HG02840 (cell line): ENCODE results near the gene SPTBN4.
"Not testable (repeated sequence)": the region's sequence is repeated elsewhere in the genome, so short reads cannot be mapped to it uniquely, and the experiment has no call there.

Experiments used
- ATAC-seq: cut with Tn5 transposase; IDR thresholded peaks from one replicate; pipeline ENCODE4 v1.9.1; 2021; ENCODE audit warnings: mild to moderate bottlenecking, moderate library complexity, moderate number of reproducible peaks; ENCODE audit not compliant: unreplicated experiment, low FRiP score

The SPTBN4 gene

DNA sequence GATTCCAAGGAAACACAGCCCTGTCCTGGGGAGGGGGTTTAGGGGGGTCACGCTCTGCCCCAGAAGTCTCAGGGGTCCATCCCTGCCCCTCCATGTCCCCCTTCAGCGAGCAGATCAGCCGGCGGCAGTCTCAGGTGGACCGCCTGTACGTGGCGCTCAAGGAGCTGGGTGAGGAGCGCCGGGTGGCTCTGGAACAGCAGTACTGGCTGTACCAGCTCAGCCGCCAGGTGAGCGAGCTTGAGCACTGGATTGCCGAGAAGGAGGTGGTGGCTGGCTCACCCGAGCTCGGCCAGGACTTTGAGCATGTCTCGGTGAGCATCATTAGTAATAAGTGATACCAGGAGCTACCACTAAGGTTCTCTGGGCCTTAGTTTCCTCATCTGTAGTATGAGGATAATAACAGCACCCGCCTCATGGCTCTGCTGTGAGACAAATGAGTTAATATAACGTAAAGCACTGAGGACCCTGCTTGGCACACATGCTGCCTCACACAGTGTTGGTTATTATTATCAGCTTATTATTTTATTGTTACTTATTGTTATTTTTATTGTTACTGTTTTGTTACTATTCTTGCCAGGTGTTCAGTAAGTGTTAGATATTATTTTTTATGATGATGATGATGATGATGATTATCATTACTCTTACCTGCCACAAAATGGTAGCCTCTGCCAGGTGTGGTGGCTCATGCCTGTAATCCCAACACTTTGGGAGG lies 89.3 kb downstream of the SPTBN4 start:
- no peak for ATAC-seq

DNA sequence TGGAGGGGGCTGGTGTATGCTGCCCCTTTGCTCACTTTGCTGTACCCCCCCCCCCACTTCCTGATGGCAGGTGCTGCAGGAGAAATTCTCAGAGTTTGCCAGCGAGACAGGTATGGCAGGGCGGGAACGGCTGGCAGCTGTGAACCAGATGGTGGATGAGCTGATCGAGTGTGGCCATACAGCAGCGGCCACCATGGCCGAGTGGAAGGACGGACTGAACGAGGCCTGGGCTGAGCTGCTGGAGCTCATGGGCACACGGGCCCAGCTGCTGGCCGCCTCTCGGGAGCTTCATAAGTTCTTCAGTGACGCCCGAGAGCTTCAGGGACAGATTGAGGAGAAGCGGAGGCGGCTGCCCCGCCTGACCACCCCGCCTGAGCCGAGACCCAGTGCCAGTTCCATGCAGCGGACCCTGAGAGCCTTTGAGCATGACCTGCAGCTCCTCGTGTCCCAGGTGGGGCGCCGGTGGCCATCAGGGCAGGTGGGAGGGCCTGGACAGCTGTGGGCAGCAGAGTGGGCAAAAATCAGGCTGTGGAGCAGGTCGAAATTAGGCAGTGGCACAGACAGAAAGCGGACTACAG lies 90.2 kb downstream of the SPTBN4 start:
- no peak for ATAC-seq

DNA sequence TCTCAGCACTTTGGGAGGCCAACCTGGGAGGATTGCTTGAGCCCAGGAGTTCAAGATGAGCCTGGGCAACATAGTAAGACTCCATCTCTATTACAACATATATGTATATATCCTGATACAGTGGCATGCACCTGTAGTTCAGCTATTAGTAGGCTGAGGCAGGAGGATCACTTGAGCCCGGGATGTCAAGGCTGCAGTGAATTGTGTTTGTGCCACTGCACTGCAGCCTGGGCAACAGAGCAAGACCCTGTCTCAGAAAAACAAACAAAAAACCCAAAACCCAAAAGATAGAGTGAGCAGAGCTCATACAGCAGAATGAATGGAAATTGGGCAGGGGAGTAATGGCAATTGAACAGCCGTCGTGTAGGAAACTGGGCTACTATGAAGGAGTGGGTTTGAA lies 92.6 kb downstream of the SPTBN4 start:
- ATAC-seq = no peak

DNA sequence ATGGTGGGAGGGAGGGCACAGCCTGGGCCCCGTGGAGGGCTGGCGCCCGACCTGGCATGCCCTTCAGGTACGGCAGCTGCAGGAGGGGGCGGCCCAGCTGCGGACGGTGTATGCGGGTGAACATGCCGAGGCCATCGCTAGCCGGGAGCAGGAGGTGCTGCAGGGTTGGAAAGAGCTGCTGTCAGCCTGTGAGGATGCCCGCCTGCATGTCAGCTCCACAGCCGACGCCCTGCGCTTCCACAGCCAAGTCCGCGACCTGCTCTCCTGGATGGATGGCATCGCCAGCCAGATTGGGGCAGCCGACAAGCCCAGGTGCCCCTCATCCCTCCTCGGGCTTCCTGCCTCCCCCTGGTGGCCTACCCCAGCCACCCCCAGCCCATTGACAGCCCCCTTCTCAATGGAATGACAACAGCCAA lies 93.3 kb downstream of the SPTBN4 start:
- no peak for ATAC-seq

DNA sequence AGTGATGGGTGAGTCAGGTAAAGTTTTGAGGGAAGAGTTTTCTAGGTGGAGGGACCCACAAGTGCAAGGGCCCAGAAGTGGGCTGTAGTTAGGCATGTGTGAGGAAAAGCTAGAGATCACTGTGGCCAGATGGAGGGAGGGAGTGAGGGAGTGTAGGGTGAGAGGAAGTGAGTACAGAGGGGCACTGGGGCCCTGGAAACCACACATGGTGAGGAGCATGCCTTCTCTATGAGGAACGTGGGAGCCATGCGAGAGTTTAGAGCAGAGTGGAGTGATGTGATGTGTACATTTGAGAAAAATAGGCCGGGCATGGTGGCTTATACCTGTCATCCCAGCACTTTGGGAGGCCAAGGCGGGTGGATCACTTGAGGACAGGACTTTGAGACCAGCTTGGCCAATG lies 95.1 kb downstream of the SPTBN4 start:
- ATAC-seq = no peak

DNA sequence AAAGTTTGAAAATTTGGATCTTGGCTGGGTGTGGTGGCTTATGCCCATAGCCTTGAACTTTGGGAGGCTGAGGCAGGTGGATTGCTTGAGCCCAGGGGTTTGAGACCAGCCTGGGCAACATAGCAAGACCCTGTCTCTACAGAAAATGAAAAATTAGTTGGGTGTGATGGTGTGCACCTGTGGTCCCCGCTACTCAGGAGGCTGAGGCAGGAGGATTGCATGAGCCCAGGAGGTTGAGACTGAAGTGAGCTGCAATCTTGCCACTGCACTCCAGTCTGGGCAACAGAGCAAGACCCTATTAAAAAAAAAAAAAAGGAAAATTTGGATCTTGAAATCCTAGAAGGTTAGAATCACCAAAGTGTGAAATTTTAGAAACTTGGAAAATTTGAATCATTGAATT lies 97.7 kb downstream of the SPTBN4 start:
- not testable (repeated sequence) for ATAC-seq

DNA sequence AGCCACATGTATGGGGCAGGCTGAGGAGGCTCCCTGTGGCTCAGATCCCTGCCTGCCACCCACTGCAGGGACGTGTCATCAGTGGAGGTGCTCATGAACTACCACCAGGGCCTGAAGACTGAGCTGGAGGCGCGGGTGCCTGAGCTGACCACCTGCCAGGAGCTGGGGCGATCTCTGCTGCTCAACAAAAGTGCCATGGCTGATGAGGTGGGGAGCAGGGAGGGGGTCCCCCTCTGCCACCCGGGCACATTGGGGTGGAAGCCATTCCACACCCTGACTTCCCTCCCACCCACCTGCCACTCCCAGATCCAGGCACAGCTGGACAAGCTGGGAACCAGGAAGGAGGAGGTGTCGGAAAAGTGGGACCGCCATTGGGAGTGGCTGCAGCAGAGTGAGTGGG lies 98.6 kb downstream of the SPTBN4 start:
- ATAC-seq = no peak

DNA sequence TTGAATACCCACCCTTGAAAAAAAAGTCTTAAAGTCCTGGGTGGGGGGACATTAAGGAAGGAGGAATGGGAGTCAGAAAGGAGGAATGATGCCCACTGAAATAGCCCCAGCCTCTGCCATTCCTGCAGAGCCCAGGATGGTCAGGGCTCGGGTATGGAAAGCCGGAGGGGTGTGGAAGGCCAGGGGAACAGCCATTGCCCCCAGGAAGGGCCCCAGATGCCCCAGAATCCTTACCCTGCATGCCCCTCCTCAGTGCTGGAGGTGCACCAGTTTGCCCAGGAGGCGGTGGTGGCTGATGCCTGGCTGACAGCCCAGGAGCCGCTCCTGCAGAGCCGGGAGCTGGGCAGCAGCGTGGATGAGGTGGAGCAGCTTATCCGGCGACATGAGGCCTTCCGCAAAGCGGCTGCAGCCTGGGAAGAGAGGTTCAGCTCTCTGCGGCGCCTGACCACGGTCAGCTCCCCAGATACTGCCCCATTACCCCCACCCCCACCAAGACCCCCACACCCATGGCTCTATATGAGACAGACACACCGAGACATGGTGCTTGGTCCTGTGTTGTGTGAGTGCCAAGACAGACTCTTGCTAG lies 99.2 kb downstream of the SPTBN4 start:
- ATAC-seq = no peak

DNA sequence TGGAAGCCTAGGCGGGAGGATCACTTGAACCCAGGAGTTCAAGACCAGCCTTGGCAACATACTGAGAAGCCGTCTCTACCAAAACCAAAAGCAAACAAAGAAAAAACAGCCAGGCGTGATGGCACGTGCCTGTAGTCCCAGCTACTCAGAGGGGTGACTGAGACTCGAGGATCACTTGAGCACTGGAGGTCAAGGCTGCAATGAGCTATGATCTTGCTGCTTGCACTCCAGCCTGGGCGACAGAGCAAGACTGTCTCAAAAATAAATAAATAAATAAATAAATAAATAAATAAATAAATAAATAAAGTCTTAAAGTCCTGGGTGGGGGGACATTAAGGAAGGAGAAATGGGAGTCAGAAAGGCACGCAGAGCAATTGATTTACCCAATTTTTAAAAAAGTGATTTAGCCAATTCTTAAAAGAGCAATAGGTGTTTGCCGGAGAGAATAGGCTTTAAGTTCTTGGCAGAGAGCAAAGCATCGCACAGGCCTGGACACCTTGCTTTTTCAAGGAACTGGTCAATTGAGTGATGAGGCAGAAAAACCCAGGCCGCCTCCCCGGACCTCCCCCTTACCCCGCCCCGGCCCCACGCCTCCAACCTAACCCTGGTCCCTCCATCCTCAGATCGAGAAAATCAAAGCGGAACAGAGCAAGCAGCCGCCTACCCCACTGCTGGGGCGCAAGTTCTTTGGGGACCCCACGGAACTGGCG lies 100.4 kb downstream of the SPTBN4 start:
- no peak for ATAC-seq

DNA sequence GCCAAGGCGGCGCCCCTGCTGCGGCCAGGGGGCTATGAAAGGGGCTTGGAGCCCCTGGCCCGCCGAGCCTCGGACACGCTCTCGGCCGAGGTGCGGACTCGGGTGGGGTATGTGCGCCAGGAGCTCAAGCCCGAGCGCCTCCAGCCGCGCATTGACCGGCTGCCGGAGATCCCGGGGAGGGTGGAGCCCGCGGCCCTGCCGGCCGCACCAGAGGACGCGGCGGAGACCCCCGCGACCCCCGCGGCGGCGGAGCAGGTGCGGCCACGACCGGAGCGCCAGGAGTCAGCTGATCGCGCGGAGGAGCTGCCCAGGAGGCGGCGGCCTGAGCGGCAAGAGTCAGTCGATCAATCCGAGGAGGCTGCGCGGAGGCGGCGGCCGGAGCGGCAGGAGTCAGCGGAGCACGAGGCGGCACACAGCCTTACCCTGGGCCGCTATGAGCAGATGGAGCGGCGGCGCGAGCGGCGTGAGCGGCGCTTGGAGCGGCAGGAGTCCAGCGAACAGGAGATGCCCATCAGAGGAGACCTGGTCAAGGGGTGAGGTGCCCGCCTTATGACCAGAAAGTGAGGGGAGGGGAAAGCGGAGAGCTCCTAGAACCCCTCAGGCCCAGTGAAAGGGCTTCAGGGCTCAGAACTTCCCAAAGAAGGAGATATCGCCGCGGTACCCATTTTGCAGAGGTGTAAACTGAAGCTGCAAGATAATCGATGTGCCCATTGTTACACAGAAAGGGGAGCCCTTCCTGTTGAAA lies 101.1 kb downstream of the SPTBN4 start:
- no peak for ATAC-seq

DNA sequence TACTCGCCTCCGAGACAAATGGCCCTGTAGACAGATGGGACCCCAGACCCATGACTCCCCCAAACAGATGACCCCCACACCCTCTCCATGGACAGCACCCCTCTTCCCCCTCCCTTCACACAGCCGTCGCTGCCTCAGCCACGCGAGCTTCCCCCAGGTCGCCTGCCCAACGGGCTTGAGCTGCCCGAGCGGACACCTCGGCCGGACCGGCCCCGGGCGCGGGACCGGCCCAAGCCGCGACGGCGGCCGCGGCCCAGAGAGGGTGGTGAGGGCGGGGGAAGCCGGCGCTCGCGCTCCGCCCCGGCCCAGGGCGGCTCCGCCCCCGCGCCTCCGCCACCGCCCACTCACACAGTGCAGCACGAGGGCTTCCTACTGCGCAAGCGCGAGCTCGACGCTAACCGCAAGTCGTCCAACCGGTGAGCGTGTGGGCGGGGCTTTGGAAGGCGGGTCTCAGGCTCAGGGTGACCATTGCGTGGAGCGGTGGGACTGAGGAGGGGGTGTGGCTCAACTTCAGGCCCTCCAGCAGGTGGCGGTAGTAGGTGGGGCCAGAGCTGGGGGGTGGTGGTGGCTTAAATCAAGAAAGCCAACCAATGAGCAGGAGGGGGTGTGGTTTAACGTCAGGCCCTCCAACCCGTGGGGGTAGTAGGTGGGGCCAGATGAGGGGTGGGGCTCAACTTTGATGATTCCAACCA lies 103.7 kb downstream of the SPTBN4 start:
- ATAC-seq = peak; percentile 91

DNA sequence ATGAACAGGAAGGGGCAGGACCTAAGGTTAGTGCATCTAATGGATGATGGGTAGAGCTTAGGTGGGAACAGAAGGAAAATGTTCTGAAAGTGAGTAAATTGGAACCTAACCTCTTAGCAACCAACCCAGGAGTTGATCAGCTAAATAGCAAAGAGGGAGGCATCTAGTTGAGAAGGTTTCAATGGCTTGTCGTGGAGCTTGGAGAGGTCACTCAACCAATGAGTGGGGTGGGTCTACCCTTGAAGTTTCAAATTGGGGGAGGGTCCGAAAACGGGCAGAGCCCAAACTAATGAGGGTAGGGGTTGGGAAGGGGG lies 104.2 kb downstream of the SPTBN4 start:
- ATAC-seq = no peak

DNA sequence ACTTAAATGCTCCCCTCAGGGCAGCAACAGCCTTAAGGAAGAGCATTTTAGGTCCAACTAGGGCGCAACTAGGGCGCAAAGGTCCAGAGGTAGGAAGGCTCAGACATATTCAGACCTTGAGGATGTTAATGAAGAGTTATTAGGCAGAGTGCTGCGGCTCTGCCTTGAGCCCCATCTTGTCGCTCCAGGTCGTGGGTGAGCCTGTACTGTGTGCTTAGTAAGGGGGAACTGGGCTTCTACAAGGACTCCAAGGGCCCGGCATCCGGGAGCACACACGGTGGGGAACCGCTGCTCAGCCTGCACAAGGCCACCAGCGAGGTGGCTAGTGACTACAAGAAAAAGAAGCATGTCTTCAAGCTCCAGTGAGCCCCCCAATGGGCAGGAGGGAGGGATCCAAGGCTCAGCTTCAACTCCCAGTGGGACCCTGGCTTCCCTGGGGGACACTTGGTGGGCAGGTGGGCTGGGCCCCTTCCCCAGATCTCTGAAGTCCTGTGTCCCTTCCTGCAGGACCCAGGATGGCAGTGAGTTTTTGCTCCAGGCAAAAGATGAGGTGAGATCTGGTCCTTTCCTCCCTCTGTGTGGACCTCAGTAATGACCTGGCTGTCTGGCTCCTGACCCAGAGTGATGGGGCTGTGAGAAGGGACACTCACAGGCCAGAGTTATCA lies 105.2 kb downstream of the SPTBN4 start:
- no peak for ATAC-seq

DNA sequence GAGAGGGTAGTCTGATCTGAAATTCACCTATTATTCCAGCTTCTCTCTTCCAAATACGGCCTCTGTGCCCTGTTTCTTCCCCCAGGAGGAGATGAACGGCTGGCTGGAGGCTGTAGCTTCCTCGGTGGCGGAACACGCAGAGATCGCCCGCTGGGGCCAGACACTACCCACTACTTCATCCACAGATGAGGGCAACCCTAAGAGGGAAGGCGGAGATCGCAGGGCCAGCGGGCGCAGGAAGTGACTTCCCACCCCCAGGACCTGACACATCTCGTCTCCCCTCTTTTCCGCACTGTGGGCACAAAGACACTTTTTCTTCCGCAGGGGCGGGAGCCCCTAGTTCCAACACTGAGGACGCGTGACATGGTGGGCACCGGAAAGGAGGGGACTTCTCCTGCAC lies 108.5 kb downstream of the SPTBN4 start:
- no peak for ATAC-seq

DNA sequence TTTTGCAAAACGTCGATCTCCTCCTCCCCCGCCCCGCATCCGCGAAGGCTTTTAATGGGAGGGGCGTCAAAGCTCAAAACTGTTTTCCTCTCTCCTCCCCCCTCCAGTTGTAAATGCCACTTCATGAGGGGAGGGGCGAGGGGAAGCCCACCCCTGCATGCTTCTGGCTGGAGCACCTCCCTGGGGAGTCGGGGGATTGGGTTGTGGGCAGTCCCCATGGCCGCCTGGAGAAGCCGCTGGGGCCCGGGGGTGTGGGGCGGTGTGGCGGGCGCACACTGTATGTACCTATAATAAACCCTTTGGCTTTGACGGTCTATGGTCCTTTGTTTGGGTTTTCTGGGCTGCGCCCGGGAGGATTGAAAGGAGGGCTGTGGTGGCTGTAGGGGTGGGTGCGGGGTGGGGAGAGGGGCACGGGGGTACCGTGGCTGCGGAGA lies 109.4 kb downstream of the SPTBN4 start:
- no peak for ATAC-seq

DNA sequence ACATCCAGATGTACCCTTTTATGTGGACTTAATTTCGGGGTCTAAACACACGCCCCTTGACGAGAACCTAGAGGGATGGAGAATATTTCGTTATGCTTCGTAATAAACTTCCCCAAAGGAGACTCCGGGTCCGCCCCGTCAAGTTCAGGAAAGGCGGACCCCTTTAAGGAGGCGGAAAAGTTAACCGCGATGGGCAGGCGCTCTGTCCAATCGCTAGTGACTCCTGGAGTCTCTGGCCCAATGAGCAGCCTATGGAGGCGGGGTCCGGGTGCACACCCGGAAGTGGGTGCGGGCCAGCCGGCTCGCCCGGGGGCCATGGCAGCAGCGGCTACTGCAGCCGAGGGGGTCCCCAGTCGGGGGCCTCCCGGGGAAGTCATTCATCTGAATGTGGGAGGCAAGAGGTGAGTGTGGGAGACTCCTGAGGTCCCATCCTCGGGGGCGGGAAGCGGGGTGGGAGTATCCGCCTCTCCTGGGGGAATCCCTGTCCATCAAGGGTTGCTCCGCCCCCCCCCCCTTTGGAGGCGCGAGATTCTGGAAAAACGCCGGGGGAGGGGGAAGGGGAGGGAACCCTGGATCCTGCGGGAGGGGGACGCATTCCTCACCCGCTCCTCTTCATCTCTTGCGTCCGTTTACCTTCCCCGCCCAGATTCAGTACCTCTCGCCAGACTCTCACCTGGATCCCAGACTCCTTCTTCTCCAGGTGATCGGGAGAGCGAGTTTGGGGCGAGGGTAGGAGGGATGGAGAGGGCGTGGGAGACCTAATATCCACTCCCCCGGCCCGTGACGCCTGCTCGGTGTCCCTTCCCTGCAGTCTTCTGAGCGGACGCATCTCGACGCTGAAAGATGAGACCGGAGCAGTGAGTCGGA lies 110.0 kb downstream of the SPTBN4 start, which contains the start of gene SHKBP1:
Gene SHKBP1 (plus strand): TSS at position 289 of the 867 bp plus-strand sequence. CDS start 27 bp downstream, at position 316.
- ATAC-seq = peak; percentile 96

DNA sequence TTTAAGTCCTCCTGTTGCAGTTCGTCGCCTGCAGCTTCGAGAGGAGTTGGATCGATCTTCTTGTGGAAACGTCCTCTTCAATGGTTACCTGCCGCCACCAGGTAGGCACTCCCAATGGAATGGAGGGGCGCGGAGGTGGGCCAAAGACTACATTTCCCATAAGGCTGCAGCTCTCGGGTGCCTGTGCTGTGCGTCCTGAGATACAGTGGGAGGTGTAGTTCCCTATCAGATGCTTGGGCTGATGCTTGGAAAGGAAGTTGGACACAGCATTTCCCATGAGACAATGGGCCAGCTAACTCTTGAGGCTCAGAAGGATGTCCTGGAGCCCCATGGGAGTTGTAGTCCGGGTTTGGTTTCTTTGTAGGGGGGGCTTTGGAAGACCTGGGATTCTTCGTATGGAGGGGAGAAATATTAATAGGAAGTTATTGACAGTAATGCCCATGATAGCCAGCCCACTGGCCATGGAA lies 111.7 kb downstream of the SPTBN4 start:
- ATAC-seq = no peak

DNA sequence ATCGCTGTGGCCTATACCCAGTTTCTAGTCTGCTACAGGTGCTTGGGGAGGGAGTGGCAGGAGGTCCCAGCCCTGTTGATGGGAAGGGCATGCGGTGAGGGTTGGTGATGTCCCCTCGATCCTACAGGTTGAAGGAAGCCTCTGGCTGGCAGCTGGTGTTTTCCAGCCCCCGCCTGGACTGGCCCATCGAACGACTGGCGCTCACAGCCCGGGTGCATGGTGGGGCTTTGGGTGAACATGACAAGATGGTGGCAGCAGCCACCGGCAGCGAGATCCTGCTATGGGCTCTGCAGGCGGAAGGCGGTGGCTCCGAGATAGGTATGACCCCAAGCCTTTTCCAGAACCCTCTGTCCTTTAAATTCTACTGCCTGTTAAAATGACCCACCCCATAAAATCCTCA lies 113.8 kb downstream of the SPTBN4 start:
- ATAC-seq = no peak

DNA sequence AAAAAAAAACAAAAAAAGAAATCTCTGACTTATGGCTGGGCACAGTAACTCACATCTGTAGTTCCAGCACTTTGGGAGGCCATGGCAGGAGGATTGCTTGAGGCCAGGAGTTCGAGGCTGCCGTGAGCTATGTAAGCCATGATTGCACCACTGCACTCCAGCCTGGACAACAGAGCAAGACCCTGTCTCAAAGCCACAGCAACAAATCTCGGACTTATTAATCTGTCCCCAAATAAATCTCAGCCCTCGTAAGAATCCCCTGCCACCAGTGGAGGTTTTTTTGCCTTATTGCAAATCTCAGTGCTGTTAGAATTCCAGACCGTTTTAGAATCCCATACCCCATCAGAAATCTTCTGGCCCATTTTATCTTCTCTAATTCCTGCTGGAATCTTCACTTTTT lies 114.7 kb downstream of the SPTBN4 start:
- ATAC-seq = no peak
